Endothelial cell (in vitro differentiated cells): ENCODE data around the gene ATE1. TPM values are rescaled to one million over a fixed set of nuclear protein-coding genes. Genes with fewer than 3 reads are reported as not detected.

Source experiments
- DNase-seq: peaks from one replicate; pipeline ENCODE4 v3.0.0; 2021; ENCODE audit warnings: low spot score
- H3K27ac Mint-ChIP-seq: one replicate; pipeline ENCODE4 v1.8.0; 2021; ENCODE audit warnings: mixed read lengths, inconsistent platforms; ENCODE audit not compliant: unreplicated experiment
- H3K27me3 Mint-ChIP-seq: one replicate; pipeline ENCODE4 v1.8.0; 2021; ENCODE audit warnings: mild to moderate bottlenecking, moderate library complexity, mixed read lengths, inconsistent platforms; ENCODE audit not compliant: unreplicated experiment
- H3K36me3 Mint-ChIP-seq: one replicate; pipeline ENCODE4 v1.8.0; 2021; ENCODE audit warnings: mild to moderate bottlenecking, low read depth, mixed read lengths, inconsistent platforms; ENCODE audit not compliant: unreplicated experiment
- H3K4me1 Mint-ChIP-seq: one replicate; pipeline ENCODE4 v1.8.0; 2021; ENCODE audit warnings: mild to moderate bottlenecking, mixed read lengths, inconsistent platforms; ENCODE audit not compliant: unreplicated experiment
- H3K4me3 Mint-ChIP-seq: one replicate; pipeline ENCODE4 v1.8.0; 2021; ENCODE audit warnings: mild to moderate bottlenecking, mixed read lengths, inconsistent platforms; ENCODE audit not compliant: unreplicated experiment
- H3K9me3 Mint-ChIP-seq: one replicate; pipeline ENCODE4 v1.8.0; 2021; ENCODE audit warnings: mixed read lengths, inconsistent platforms; ENCODE audit not compliant: unreplicated experiment
- total RNA-seq: library from RNA; stranded (reverse); fragmentation: NEBNext Ultra II Directional; extraction: Animal tissue kit (Norgen Biotek cat#: 25700); gene quantifications from one replicate; pipeline ENCODE4 v1.2.1, GENCODE V29; 2021; ENCODE audit not compliant: unreplicated experiment
- TF ChIP-seq, protein P1 (sequence below): fragments of 200-600 bp; sonication (generic); IDR thresholded peaks from one replicate; pipeline ENCODE4 v1.5.0; 2021; ENCODE audit warnings: antibody characterized with exemption; ENCODE audit not compliant: unreplicated experiment

The ATE1 gene
- total RNA-seq, 1 donor from 2014 or later, result 36.0 TPM

DNA sequence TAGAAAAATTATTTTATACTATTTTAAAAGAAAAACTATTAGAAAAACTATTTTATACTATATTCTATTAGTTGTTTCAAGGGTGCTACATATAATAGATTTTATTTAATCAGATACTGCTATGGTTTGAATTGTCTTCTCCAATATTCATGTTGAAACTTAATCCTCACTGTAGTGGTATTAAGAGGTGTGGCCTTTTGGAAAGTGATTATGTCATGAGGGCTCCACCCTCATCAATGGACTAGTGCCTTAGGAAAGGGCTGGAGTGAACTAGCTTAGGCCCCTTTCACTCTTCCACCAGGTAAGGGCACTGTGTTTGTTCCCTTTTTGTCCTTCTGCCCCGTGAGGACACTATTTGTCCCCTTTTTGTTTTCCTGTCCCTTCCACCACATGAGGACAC, 111.6 kb downstream of the ATE1 start:
- Mint-ChIP-seq H3K4me1 (peaks cover 4% of the 10 kb centered on the region), H3K27me3 (no peaks in the 10 kb centered on the region), H3K9me3 (no peaks in the 10 kb centered on the region), H3K4me3 (no peak overlapping the region), H3K27ac (no peak overlapping the region), H3K36me3 (no peaks in the 10 kb centered on the region)
- DNase-seq, result no peak
- TF ChIP-seq, protein P1, sequence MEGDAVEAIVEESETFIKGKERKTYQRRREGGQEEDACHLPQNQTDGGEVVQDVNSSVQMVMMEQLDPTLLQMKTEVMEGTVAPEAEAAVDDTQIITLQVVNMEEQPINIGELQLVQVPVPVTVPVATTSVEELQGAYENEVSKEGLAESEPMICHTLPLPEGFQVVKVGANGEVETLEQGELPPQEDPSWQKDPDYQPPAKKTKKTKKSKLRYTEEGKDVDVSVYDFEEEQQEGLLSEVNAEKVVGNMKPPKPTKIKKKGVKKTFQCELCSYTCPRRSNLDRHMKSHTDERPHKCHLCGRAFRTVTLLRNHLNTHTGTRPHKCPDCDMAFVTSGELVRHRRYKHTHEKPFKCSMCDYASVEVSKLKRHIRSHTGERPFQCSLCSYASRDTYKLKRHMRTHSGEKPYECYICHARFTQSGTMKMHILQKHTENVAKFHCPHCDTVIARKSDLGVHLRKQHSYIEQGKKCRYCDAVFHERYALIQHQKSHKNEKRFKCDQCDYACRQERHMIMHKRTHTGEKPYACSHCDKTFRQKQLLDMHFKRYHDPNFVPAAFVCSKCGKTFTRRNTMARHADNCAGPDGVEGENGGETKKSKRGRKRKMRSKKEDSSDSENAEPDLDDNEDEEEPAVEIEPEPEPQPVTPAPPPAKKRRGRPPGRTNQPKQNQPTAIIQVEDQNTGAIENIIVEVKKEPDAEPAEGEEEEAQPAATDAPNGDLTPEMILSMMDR, result no peak

DNA sequence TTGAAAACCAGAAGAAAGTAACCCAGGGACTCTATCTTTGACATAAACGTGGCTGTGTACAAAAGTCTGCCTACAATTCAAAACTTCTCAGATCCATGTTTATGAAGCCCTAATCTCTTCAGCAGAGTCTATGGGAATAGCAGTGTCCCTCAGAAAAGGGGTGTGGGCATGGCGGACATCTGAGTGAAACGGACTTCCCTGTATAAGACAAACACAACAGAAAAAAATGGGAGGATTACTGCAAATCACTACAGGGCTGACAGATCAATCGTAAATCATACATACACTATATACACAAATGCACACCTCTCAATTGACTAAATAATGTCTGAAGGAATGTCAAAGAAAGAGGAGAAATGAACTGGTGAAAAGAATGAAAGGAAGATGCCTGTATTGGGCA, 114.0 kb downstream of the ATE1 start:
- Mint-ChIP-seq H3K27me3 (no peaks in the 10 kb centered on the region), H3K27ac (no peak overlapping the region), H3K9me3 (no peaks in the 10 kb centered on the region), H3K36me3 (no peaks in the 10 kb centered on the region), H3K4me3 (no peak overlapping the region), H3K4me1 (peaks cover 4% of the 10 kb centered on the region)
- TF ChIP-seq, protein P1, result no peak
- no peak for DNase-seq

DNA sequence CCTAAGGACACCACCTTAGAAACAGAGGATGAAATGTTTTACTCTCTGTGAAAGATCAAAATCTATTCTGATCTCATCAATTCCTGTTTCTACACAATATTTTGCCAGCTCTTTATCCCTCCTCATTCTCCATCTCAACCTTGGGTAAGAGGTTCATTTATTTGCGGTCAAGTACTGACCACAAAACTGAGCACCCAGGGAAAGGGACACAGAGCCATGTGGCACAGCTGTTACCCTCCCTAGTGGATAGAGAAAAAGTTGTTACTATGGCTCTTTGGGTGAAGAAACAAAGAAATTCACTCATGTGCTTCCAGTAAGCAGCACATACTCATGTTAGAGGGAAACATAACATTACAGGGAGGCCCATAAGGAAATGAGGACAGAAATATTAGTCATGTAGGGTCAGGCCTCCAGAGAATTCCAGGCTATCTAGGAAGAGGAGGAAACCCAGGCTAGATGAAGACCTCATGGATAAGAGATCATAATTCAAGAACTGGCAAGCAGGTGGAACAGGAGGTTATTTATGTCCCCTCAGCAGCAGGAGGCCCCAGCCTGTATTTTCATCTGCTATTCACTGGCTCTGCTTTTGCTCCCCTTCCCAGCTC, 114.5 kb downstream of the ATE1 start:
- no peaks in the 10 kb centered on the region for H3K27me3 Mint-ChIP-seq
- no peak for DNase-seq

DNA sequence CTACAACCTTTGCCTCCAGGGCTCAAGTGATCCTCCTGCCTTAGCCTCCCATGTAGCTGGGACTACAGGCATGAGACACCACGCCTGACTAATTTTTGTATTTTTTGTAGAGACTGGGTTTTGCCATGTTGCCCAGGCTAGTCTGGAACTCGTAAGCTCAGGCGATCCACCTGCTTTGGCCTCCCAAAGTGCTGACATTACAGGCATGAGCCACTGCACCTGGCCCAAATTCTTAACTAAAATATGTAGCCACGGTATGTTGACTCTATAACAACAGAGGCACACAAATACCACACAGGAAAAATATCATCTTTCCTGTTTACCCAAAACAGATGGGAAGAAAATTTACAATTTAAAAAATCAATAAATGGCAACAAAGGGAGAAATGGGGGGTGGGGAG, 115.8 kb downstream of the ATE1 start:
- TF ChIP-seq, protein P1, result no peak
- Mint-ChIP-seq H3K9me3 (no peaks in the 10 kb centered on the region), H3K27ac (no peak overlapping the region), H3K4me3 (no peak overlapping the region), H3K4me1 (peaks cover 4% of the 10 kb centered on the region), H3K27me3 (no peaks in the 10 kb centered on the region), H3K36me3 (no peaks in the 10 kb centered on the region)
- DNase-seq, result no peak

More for the DNA sequence above, 114.5 kb downstream of the ATE1 start:
- Mint-ChIP-seq H3K36me3 (no peaks in the 10 kb centered on the region), H3K4me3 (no peak overlapping the region), H3K9me3 (no peaks in the 10 kb centered on the region), H3K4me1 (peaks cover 4% of the 10 kb centered on the region), H3K27ac (no peak overlapping the region)
- TF ChIP-seq, protein P1, result no peak

DNA sequence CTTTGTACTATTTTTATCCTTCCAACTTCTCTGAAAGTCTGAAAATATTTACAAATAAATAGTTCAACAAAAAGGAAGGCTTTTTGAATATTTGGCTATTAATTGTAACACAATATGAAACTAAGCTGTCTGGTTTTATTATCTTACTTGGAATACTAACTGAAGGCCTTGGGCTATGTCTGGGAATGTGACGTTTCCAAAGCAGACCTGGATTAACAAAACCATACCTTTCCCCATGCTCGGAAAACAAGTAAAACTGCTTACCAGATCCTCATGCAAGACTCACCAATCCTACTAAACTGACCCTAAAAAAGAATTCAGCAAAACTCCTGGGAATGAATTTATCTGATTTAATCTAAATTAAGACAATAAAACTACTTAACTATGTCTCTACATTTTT, 116.4 kb downstream of the ATE1 start:
- peaks cover 4% of the 10 kb centered on the region for H3K4me1 Mint-ChIP-seq
- H3K4me3 Mint-ChIP-seq, result no peak overlapping the region

More for the DNA sequence above, 116.4 kb downstream of the ATE1 start:
- TF ChIP-seq, protein P1, result no peak
- Mint-ChIP-seq H3K36me3 (no peaks in the 10 kb centered on the region), H3K27ac (no peak overlapping the region), H3K27me3 (no peaks in the 10 kb centered on the region), H3K9me3 (no peaks in the 10 kb centered on the region)
- DNase-seq, result no peak
